OCI-LY3 (cell line): ENCODE results near the gene SHMT1.
"Not testable (repeated sequence)": the region's sequence is repeated elsewhere in the genome, so short reads cannot be mapped to it uniquely, and the experiment has no call there.

ENCODE experiments used
- EZH2phosphoT487 ChIP-seq: fragments of 200-600 bp; shearing (Covaris generic); IDR thresholded peaks from 2 replicates; pipeline ENCODE4 v1.6.1; 2018; ENCODE audit warnings: antibody characterized with exemption, mixed run types, low read depth
- TF ChIP-seq, protein P1 (sequence below): fragments of 200-600, 300-600 bp; sonication (generic); IDR thresholded peaks from 2 replicates; pipeline ENCODE4 v1.5.1; 2014; ENCODE audit warnings: antibody characterized with exemption, low read length, low read depth

DNA sequence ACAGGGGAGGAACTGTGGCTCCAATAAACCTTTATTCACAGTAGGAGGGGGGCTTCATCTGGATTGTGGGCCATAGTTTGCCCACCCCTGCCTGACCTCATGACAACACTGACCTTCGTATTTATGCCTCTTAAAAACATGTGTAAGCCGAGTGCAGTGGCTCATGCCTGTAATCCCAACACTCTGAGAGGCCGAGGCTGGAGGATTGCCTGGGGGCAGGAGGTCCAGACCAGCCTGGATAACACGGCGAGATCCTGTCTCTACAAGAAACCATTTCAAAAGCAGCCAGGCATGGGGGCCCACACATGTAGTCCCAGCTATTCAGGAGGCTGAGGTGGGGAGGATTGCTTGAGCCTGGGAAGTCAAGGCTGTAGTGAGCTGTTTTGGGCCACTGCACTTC is 24.2 kb upstream of the SHMT1 start:
- TF ChIP-seq EZH2phosphoT487: not testable (repeated sequence)
- TF ChIP-seq, protein P1, sequence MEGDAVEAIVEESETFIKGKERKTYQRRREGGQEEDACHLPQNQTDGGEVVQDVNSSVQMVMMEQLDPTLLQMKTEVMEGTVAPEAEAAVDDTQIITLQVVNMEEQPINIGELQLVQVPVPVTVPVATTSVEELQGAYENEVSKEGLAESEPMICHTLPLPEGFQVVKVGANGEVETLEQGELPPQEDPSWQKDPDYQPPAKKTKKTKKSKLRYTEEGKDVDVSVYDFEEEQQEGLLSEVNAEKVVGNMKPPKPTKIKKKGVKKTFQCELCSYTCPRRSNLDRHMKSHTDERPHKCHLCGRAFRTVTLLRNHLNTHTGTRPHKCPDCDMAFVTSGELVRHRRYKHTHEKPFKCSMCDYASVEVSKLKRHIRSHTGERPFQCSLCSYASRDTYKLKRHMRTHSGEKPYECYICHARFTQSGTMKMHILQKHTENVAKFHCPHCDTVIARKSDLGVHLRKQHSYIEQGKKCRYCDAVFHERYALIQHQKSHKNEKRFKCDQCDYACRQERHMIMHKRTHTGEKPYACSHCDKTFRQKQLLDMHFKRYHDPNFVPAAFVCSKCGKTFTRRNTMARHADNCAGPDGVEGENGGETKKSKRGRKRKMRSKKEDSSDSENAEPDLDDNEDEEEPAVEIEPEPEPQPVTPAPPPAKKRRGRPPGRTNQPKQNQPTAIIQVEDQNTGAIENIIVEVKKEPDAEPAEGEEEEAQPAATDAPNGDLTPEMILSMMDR: not testable (repeated sequence)
